22Rv1 (cell line): ENCODE results near the gene LHPP.

Experiments
- CTCF ChIP-seq: fragments of 450-650 bp; IDR thresholded peaks from 2 replicates; pipeline ENCODE4 v1.5.1; 2017; ENCODE audit warnings: mild to moderate bottlenecking
- ZFX ChIP-seq: fragments of 450-650 bp; IDR thresholded peaks from 2 replicates; pipeline ENCODE4 v1.6.1; 2017; ENCODE audit warnings: antibody characterized with exemption, borderline replicate concordance

GRCh38 chr10:124588736-124589490 is 127.3 kb downstream of the LHPP start:
- no peak for TF ChIP-seq CTCF
- no peak for TF ChIP-seq ZFX
